GM18519 (cell line): ENCODE data around the gene CRPPA.

Experiments used
- ATAC-seq: cut with Tn5 transposase; IDR thresholded peaks from one replicate; pipeline ENCODE4 v1.9.1; 2021; ENCODE audit warnings: mild to moderate bottlenecking, moderate library complexity; ENCODE audit not compliant: unreplicated experiment, low FRiP score

Gene CRPPA

DNA sequence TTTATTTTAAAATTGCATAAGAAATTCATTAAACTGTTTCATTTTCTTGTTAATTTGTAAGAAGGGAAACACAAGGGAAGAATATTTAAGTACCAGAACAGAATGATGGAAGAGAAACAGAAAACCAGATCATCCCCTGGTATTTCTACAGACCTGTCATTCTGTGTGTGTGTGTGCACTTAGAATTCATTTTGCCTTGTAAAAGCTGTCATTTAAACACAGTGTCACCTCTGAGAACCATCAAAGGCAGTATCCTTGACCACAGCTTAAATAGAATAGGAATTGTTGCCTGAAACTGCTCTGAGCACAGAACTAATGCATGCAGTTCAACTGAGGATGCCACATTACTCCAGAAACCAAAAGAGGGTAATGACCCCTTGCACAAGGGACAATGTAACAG is 6.8 kb upstream of the CRPPA start:
- no peak for ATAC-seq

DNA sequence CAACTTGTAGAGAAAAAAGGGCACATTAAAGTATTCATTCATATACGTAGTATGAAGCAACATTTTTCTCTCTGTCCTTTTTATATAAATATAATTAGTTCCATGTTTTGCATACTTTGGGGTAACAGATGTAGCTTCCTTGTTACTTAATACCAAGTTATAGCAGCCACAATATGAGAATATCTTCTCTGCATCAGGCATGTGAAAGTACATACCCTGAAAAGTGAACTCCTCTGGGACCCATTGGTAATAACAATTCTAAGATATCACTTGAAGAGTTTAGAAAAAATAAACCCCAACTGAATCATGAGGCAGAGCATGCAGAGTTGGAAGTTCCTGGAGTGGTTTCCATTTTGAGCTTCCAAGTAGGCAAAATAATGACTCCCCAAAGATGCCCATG is 2.4 kb upstream of the CRPPA start:
- ATAC-seq, result no peak

DNA sequence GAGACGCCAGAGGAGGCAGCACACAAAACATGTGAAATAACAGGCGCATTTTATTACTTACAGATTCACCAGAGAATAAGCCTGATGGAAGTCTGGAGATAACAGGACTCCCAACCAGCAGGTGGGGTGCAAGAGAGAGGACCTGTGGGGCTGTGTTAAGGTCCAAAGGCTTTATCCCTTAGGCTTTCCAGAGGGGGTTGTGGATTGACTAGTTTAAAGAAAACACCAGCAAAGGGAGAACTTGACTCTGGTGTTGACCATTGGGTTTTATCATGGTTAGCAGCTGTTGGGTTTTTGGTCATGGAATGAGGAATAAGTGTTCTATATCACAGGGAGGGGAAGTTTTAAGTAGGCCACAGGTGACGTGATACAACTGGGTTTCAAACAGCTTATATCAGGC is 1.6 kb upstream of the CRPPA start:
- no peak for ATAC-seq

DNA sequence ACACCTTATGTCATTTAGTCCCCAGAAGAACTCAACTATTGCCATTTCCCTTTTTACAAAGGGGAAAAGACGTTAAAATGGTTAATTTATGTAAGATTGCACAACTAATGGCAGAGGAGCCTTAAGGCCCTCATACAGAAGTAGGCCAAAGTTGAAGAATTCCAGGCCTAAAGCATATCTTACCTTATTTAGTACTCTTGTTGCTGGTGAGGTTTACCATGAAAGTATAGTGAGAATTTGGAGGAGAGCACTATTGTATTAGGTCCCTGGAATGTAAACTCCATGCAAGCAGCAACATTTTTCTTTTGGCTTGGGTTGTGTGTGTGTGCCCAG is 731 bp upstream of the CRPPA start:
- no peak for ATAC-seq

DNA sequence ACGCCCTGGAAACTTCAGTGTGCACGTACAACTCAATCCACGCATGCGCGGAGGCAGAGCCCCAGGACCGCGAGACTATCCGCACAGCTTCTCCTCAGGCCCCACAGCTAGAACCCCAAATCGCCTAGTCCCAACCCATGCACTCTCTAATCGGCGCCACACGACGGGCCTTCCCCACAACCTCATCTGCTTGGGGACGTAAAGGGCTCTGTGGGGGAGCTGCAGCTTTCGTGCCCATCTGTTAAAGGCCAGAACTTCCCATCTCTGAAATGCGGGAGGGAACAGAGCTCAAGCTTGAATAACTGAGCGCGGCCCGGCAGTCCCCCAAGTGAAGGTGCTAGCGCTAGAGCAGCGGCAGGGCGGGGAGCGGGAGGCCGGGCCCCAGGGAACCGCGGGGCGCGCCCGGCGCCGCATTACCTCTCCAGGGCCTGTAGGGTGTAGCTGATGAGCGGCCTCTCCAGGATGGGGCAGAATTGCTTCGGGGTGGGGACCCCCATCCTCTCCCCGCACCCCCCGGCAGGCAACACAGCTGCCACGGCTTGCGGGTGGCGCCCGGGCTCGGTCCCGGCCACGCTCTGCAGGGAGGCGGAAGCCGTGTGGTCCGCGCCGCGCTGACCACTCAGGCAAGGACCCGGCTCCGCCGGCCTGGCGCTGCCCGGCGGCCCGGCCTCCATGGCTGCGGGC is 547 bp downstream of the CRPPA start:
- peak; percentile 81 for ATAC-seq

DNA sequence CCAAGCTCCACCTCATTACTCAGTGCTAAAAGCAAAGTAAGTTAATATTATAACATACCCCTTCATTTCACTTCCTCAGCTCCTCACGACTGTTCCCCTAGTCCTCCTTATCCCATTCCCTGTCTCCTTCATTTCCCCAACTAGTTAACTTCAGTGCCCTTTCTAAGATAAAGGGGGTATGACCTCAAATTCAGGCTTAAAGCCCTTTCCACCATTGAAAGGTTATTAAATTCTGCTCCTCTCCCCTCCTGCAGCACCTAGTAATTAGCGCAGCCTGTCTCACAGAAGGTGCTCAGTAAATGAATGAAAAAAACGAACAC is 1.0 kb downstream of the CRPPA start:
- no peak for ATAC-seq

DNA sequence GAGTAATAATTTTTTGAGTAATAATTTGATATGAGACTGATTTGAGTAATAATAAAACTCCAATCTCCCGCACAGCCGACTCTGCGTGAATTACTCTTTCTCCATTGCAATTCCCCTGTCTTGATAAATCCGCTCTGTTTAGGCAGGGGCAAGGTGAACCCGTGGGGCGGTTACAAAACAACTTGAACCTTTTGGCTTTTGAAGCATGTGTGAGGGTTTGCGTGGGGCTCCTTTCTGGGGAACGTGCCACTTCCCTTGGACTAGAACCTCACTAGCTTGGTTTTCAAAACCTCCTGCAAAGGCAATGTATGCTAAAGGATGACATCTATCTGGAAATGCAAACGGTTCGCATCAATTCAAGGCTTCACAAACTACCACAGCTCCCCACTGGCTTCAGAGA is 1.5 kb downstream of the CRPPA start:
- ATAC-seq, result no peak

DNA sequence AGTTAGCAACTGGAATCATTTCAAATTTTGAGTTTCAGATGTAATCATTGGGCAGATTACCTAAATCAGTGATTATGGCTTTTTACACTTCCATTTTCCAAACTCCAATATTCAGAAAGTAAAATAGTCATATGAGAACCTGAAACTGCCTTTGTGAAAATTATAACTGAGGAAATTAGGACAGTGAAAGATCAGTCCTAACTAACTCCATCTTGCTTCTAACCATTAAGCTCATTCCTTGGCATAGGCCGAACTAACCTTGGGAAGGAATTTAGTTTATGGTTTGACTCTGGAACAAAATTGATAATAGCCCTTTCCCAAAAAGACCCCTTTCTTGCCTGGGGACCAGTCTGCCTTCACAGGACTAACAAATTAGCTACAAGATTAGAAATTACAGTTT is 2.2 kb downstream of the CRPPA start:
- no peak for ATAC-seq

DNA sequence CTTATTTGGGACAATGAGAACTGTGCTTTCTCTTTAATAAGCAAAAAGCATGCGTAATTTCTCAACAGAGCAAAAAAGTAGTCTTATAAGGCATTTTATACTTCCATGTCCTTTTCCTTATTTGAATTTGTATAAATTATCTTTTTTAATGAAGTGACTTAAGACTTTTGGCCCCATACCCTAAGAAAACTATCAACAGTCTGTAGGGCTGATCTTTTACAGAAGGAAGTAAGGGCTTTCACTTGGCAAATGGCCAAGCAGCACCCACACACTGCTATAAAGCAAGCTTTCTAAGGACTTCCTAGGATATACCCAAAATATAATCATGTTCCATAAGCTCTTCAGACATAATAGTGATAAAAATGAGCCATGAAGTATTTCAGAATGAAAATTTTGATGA is 3.4 kb downstream of the CRPPA start:
- ATAC-seq, result no peak

DNA sequence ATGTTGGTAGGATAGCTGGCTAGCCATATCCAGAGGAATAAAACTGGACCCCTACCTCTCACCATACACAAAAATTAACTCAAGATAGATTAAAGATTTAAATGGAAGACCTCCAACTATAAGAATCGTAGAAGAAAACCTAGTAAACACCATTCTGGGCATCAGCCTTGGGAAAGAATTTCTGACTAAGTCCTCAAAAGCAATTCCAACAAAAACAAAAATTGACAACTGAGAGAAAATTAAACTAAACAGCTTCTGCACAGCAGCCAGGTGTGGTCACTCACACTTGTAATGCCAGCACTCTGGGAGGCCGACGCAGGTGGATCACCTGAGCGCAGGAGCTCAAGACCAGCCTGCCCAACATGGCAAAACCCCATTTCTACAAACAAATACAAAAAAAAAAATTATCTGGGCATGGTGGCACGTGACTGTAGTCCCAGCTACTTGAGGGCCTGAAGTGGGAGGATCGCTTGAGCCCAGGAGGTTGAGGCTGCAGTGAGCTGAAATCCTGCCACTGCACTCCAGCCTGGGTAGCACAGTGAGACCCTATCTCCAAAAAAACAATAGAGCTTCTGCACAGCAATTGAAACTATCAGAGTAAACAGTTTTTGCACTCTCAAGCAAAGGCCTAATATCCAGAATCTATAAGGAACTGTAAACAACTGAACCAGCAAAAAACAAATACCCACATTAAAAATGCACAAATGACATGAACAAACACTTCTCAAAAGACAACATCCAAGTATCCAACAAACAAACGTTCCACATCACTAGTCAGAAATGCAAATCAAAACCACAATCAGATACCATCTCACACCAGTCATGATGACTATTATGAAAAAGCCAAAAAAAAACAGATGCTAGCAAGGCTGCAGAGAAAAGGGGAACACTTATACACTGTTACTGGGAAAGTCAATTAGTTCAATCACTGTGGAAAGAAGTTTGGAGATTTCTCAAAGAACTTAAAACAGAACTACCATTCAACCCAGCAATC is 4.8 kb downstream of the CRPPA start:
- no peak for ATAC-seq

DNA sequence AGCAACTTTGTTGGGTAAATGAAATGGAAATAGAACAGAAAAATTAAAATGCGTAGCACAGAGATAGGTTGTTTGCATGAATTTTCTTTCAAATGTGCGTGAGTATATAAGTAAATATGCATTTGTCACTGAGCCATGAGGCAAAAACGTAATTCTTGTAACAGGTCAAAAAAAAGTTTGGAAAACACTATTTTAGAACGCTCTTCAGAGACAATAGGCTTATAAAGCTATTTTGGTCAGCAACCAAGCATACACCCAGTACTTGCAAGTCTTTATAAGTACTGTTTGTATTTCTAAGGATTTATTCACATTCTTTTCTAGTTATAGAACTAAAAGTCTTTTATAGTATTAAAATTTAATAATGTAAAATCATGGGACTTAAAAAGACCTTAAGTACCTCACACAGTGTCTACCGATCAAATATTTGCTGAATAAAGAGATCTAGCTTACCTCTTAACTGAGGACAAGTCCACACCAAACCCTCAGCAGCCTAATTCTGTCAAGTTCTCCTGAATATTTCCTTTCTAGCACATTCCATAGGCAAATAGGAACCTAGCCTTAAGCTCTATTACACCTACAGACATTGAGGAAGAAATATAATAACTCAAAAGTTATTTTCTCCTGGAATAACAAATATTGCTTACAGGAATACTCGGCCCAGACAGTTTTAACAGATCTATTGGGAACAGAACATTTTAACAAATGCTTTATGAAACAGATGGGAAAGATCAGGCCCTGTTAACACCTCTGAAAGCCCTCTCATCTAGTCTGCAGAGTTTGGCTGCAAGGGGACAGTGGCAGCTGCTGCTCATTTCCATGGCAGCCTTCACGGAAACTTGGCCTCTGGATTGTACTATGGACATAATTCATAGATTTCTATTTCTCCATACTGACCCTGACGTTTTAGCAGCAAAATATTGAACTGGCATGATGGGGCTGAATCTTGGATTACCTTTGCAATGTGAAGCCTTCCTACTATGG is 8.8 kb downstream of the CRPPA start:
- ATAC-seq, result no peak

DNA sequence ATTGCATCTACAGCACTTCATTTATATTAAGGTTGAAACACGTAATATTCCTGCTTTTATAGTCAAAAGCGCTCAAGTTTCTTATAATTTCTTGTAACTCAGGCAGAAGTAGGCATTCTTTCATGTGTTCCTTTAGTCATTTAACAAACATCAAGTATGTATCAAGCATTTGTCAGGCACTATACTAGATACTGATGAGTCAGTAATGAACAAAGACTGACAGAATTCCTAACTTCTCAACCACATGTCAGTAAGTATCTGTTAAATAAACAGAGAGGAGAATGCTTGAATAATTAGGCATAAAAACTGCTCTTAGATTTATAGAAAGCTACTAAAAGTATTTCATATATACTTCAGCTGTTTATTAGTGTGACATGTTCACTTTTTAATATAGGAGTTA is 9.9 kb downstream of the CRPPA start:
- ATAC-seq, result no peak

DNA sequence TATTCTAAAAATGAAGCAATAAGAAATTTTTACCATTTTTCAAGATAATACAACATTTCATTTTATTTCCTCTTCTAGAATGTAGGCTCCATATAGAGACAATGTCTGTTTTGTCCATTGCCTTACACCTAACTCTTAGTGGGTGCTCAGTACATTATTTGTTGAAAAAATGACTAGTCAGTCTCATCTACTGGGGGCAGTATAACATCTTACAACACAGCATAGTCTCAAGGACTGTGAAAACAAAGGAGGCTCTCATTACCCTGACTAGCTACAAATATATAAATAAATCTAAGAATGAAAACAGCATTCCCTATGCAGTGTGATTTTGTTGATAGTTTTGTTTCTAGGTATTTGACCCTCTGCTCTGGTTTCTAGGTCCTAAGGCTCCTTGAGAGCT is 11.6 kb downstream of the CRPPA start:
- no peak for ATAC-seq

DNA sequence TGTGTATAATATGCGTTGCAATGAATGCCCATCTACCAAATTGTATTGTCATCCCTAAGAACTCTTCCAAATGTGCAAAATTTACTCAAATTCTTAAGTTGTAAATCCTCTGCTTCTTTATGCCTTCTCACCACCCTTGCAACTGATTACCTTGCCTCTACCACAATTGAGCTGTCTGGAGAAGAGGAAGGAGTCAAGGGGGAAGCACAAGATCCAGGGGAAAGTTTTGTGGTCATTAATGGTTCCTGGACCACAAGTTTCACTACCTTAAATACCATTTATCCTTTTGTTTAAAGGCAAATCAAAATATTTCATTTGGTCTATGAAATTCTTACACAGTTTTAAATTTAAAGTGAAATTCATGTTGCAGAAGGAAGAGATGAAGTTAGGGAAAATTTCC is 16.7 kb downstream of the CRPPA start:
- no peak for ATAC-seq

DNA sequence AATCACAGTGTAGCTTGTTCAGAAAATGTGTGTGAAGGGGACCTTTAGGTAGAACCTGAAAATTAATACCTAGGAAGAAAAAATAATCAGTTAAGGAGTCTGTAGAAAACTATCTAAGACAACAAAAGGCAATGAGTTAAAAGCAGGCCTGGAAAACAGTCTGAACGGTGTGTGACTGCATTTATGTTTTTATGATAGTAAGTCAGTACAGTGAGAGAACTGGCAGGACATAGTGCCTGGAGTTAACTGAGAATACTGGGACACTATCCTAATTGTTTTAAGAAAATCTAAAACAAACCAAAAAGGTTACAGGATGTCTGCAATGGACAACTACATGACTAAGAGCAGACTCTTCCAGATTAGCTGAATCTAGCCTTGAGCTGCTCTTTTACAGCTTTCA is 17.9 kb downstream of the CRPPA start:
- no peak for ATAC-seq

DNA sequence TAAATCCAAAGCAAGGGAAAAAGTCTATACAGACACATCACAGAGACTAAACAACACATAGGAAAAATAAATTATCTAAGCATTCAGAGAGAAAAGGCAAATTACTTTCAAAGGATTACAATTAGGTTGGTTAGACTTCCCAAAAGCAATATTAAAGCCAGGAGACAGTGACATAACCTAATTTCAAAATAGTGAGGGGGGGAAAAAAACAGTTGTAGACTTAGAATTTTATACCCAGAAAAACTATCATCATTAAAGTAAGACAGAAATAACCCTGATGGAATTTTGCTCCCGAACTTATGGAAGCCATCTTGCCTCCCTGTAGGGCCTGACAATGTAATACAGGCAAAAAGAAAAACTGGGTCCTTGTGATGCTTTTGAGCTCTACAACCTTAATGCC is 18.4 kb downstream of the CRPPA start:
- no peak for ATAC-seq

DNA sequence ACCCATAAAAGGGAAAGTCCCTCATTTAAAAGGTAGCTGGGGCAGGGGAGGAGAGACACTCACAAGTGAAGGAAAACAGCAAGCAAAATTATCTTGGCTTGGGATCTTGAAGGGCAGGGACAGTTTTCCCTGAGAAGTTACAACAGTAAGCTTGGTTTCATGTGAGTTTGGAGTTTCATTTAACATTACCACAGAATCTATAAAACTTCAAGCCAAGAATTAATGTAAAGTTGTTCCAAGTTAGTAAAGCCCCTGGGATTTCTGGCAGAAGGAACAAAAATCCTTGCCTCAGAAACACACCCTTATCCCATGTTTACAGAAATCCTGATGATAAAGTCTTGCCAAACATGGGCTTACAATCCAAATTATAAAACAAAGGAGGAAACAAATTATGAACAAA is 19.2 kb downstream of the CRPPA start:
- ATAC-seq, result no peak

DNA sequence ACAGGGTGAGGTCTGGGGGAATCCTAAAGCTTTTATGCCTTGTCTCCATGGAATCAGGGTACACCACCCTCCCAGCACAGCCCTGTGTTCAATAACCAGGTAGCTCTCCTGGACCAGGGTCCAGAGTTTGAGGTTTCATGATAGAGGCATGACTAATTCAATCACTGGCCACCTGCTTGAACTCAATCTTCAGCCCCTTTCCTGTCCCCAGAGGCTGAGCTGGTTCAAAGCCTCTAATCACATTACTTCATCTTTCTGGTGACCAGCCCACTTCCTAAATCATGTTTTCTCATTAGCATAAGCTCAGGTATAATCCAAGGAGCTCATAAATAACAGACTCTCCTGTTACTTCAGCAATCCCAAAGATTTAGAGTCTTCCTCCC is 20.5 kb downstream of the CRPPA start:
- ATAC-seq, result no peak

DNA sequence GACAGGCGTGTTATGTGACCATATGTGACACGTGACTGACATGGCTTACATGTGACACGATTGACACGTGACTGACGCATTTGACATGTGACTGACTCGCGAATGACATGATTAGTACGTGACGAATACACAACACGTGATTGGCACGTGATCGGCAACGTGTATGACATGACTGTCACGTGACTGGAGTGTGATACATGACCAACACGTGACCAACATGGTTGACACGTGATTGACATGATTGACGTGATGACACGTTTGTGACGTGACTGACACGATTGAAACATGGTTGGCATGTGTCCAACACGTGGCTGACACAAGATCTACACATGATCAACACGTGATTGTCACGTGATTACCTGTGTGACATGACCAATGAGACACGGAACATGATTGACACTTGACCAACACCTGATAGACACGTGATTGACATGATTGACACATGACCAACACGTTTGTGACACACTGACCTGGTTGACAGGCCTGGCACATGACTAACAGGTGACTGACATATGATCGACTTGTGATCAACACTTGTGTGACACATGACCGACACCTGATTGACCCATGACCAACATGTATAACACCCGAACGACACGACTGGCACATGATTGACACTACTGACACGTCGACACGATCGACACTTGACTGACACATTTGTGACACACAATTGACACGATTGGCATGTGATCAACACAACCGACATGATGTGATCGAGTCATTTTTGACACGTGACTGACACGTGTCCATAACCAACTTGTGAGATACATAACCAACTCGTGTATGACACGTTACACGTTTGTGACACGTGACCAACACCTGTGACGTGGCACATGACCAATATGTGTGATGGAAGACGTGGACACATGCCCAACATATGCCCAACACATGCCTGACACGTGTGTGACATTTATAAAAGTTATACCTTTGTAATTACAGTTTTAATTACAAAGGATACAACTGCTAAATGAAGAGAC is 21.1 kb downstream of the CRPPA start:
- ATAC-seq, result no peak

DNA sequence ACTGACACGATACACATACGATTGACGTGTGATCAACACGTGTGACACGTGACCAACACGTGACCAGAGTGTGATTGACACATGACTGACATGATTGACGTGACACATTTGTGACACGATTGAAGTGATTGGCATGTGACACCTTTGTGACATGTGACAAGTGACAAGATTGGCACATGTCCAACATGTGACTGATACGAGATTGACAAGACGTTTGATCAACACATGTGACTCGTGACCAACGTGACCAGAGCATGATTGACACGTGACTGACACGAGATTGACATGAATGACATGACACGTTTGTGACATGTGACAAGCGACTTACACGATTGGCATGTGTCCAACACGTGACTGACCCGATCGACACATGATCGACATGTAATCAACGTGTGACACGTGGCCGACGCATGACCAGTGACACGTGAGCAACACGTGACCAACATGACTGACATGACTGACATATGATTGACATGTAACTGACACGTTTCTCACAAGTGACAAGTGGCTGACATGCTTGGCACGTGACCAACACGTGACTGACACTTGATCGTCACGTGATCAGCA is 22.0 kb downstream of the CRPPA start:
- no peak for ATAC-seq
